ENCODE data around the gene OTOG.
A peak's percentile ranks its signal among the peaks of the same experiment; 100 is the strongest.

The OTOG gene

DNA sequence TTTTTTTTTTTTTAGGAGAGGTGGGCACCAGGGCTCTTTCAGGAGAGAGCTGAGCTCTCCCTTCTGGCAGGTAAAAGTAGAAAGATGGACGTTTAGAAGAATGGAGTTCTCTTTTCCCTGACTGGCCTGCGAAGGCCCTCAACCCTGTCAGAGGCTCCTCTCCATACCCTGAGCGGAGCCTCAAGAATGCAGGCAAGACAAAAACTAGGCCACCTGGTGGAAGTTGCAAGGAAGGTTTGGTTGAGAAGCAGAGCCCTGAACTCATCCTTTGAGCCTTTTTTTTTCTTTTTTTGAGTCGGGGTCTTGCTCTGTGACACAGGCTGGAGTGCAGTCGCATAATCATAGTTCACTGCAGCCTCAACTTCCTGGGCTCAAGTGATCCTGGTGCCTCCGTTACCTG, 1.4 kb downstream of the OTOG start:
- no peak for TF ChIP-seq JUND (IDR thresholded peaks at IDR 0.05; ENCODE audit: low read depth)
- peak in 1 of 2 experiments; percentile 29 for DNase-seq (ENCODE audit: low read depth in 1 of 2, low spot score in 1 of 2)
- in situ Hi-C loops (cut with HindIII; ENCODE audit: low pct_unique_long_range_greater_than_20kb, low sequenced_read_pairs): no loop called here

DNA sequence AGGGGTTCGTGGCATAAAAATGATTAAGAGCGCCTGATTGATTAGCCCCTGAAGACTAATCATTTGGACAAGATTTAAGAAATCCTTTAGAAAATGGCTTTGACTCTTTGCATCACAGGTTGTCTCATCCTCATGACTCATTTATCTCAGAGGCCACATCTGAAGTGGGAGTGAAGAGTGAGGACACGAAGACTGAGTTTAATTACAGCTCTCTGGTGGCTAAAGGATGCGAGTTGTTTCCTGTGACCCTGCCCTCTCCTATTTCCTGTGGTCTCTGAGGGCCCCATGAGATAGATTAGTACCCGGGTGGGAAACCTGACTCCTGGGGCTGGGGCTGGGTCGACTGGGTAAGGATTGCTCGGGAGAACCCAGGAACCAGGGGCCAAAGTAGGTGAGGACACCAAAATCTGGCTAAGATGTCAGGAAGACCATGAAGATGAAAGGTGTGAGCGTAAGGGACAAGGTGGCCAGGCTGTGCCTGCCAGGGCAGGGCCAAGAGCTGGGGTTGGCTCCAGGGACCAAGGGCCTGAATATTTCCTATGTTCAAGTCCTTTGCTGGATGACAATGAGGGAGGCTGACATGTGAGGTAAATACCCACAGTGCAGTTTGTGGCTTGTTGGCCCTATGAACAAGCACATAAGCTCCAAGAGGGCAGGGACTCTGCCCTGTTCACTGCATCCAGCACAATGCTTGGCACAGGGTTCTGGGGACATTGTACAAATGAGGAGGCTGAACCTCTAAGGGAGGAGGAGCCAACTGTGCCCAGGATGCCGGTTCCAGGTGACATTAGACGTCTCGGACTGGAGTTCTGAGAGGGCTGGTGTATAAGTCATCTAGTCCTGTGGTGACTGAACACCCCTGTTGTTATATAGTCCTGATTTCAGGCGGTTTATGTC, 3.6 kb downstream of the OTOG start:
- TF ChIP-seq JUND (IDR thresholded peaks at IDR 0.05; ENCODE audit: low read depth): no peak
- in situ Hi-C loops (cut with HindIII; ENCODE audit: low pct_unique_long_range_greater_than_20kb, low sequenced_read_pairs): no loop called here
- no peak for DNase-seq (ENCODE audit: low read depth in 1 of 2, low spot score in 1 of 2)

DNA sequence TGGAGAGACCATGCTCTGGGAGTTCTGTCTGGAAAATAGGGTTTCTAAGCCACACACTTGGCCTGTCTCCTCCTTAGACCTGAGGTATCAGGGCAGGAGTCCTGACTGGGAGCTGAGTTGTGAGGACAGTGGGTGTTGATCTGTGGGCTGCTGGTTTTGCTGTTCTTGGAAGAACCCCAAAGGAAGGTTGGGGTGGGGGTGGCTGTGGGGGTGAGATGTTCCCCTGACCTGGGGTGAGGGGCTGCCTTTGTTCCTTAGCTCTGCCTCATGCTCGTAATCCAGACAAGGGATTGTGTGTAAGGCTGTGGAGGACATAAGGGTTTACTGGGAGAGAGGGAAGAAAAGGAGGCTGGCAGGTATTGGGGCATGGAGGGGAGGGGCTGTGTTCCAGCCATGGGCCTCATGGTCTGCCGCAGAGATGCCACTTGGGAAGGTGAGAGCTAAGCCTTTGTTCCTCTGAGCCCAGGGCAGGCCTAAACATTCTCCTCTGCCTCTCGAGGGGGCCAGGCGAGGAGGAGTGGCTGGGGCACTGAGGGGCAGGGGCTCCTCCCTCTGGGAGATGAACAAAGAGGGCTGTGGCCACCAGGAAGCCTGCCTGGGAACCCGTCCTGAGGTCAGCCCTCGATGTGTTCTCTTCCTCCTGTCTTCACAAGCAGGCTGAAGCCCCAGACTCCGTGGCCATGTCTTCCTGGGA, 4.4 kb downstream of the OTOG start:
- in situ Hi-C loops (cut with HindIII; ENCODE audit: low pct_unique_long_range_greater_than_20kb, low sequenced_read_pairs): no loop called here
- TF ChIP-seq JUND (IDR thresholded peaks at IDR 0.05; ENCODE audit: low read depth): no peak

DNA sequence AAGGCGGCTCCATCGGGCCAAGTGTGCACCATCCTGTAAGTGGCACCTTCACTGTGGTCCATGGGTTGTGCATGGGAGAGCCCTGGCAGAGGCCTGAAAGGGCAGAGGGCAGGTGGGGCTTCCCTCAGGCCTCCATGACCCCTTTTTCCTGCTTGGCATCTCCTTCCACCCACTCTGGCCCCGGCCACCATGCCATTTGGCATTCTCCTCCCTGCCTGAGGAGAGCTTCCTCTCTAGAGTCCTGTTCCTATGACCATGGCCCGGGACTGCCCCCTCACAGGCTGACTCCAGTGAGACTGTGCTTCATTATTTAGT, 4.9 kb downstream of the OTOG start:
- in situ Hi-C loops (cut with HindIII; ENCODE audit: low pct_unique_long_range_greater_than_20kb, low sequenced_read_pairs): no loop called here
- TF ChIP-seq JUND (IDR thresholded peaks at IDR 0.05; ENCODE audit: low read depth): no peak

More for the DNA sequence above, 4.4 kb downstream of the OTOG start:
- DNase-seq (ENCODE audit: low read depth in 1 of 2, low spot score in 1 of 2): no peak

DNA sequence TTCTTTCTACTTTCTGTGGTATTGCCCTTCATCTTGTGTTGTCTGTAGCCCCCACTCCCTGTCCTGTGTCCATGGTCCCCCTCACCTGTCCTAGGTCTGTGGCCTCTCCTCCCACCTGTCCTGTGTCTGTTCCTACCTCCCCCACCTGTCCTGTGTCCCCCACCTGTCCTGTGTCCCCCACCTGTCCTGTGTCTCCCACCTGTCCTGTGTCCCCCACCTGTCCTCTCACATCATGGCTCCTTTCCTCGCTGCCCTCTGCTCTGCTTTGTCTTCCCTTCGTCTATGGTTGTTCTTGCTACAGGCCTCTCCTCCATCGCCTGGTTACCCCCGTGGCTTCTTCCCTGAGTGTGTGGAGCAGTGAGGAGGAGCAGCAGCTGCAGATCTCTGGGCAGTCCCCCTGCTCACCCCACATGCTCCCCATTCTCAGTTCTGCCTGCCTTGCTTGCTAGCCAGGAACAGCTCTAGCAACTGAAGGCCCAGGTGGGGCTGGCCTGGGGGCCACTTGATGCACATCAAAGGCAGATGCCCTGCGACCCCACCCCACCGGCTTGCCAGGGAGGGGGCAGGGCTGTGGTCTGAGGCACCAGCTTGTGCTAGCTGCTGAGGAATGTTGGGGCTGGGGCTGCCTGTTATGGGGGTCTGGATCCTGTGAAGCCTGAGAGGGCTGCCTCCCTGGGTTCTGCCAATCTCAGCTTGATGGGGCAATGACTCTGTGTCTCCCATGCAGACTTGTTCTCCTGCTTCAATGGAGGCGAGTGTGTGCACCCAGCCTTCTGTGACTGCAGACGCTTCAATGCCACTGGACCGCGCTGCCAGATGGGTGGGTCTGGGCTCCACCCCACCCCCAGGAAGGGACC, 5.6 kb downstream of the OTOG start:
- in situ Hi-C loops (cut with HindIII; ENCODE audit: low pct_unique_long_range_greater_than_20kb, low sequenced_read_pairs): no loop called here
- no peak for TF ChIP-seq JUND (IDR thresholded peaks at IDR 0.05; ENCODE audit: low read depth)
- DNase-seq (ENCODE audit: low read depth in 1 of 2, low spot score in 1 of 2): no peak

More for the DNA sequence above, 4.9 kb downstream of the OTOG start:
- no peak for DNase-seq (ENCODE audit: low read depth in 1 of 2, low spot score in 1 of 2)

DNA sequence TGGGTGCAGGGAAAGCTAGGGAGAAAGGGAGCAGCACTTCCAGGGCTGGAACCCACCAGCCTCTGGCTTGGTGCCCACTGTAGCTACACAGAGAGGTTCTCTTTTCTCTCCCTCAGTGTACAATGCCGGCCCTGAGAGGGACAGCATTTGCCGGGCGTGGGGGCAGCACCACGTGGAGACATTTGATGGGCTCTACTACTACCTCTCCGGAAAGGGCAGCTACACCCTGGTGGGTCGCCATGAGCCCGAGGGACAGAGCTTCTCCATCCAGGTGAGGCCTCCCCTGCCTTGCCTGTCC, 6.1 kb downstream of the OTOG start:
- no peak for TF ChIP-seq JUND (IDR thresholded peaks at IDR 0.05; ENCODE audit: low read depth)
- DNase-seq (ENCODE audit: low read depth in 1 of 2, low spot score in 1 of 2): no peak
- in situ Hi-C loops (cut with HindIII; ENCODE audit: low pct_unique_long_range_greater_than_20kb, low sequenced_read_pairs): no loop called here

DNA sequence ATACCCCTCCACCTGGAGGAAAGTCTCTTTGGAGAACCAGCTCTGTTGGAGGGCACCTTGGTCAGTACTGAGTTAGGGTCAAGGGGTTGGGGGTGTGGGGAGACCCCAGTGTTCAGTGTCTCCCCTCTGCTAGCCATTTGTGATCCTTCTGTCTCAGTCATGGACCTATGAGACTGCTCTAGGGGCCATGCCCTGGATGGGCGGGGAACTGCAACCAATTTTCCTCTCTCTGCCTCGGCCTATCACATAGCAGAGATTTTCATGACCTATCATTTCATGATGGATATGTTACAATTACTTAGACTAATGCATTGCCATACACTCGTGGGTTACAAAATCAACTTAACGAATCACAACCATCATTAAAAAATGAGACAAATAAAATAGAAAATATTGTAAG, 7.4 kb downstream of the OTOG start:
- no peak for TF ChIP-seq JUND (IDR thresholded peaks at IDR 0.05; ENCODE audit: low read depth)
- in situ Hi-C loops (cut with HindIII; ENCODE audit: low pct_unique_long_range_greater_than_20kb, low sequenced_read_pairs): no loop called here
- DNase-seq (ENCODE audit: low read depth in 1 of 2, low spot score in 1 of 2): no peak

DNA sequence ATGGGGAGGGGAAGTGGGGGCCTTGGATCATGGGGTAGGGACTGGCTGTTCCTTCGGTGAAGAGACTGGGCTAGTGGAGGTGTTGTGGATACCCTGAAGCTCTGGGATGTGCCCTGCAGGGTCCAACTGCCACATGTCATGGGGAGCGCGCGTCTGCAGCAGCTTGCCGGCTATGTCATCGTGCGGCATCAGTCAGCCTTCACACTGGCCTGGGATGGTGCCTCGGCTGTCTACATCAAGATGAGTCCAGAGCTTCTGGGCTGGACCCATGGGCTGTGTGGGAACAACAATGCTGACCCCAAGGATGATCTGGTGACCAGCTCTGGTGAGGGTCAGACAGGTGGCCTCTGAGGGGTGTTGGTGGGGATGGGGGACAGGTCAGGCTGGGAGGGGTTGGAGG, 9.9 kb downstream of the OTOG start:
- no peak for TF ChIP-seq JUND (IDR thresholded peaks at IDR 0.05; ENCODE audit: low read depth)
- in situ Hi-C loops (cut with HindIII; ENCODE audit: low pct_unique_long_range_greater_than_20kb, low sequenced_read_pairs): no loop called here
- DNase-seq (ENCODE audit: low read depth in 1 of 2, low spot score in 1 of 2): no peak

DNA sequence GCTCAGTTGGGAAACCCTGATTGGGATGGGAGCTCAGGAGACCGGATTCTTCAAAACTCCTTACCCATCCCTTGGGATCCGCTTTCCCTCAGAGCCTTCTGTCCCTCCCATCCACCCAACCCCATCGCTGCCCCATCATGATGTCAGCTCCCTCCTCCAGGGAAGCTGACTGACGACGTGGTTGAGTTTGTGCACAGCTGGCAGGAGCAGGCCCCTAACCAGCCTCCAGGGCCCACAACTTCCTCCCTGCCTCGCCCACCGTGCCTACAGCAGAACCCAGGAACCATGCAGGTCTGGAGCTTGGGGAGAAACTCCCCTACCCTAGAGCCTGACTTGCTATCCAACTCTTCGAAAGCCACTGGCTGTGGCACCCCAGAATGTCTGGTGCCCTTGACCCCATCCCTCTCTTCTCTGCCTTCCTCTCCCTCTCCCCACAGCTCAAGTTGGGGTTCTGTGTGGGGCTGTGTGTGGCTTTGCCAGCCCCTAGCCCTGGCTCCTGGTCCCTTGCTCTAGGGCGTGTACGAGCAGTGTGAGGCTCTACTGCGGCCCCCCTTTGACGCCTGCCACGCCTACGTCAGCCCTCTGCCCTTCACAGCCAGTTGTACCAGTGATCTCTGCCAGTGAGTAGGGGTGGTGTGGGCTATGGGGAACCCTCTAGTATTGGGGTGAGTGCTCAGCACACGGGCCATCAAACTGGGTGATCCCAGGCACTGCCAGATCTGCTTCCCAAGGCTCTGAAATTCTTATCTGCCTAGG, 11.1 kb downstream of the OTOG start:
- no peak for DNase-seq (ENCODE audit: low read depth in 1 of 2, low spot score in 1 of 2)
- TF ChIP-seq JUND (IDR thresholded peaks at IDR 0.05; ENCODE audit: low read depth): no peak
- in situ Hi-C loops (cut with HindIII; ENCODE audit: low pct_unique_long_range_greater_than_20kb, low sequenced_read_pairs): no loop called here

DNA sequence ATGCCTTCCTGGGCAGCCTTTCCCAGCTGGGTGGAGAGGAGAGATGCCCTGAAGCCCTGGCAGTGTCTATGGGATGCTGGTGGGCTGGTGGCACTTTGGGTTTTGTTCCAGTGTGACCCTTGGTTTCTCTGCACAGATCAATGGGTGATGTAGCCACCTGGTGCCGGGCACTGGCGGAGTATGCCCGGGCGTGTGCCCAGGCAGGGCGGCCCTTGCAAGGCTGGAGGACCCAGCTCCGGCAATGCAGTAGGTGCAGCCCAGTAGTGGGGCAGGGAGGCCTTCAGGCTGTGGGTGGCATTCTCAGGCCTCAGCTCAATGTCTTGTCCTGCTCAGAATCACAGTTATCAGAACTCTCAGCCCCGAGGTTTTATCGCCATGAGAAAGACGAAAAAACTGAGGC, 11.9 kb downstream of the OTOG start:
- no peak for DNase-seq (ENCODE audit: low read depth in 1 of 2, low spot score in 1 of 2)
- in situ Hi-C loops (cut with HindIII; ENCODE audit: low pct_unique_long_range_greater_than_20kb, low sequenced_read_pairs): no loop called here
- no peak for TF ChIP-seq JUND (IDR thresholded peaks at IDR 0.05; ENCODE audit: low read depth)

DNA sequence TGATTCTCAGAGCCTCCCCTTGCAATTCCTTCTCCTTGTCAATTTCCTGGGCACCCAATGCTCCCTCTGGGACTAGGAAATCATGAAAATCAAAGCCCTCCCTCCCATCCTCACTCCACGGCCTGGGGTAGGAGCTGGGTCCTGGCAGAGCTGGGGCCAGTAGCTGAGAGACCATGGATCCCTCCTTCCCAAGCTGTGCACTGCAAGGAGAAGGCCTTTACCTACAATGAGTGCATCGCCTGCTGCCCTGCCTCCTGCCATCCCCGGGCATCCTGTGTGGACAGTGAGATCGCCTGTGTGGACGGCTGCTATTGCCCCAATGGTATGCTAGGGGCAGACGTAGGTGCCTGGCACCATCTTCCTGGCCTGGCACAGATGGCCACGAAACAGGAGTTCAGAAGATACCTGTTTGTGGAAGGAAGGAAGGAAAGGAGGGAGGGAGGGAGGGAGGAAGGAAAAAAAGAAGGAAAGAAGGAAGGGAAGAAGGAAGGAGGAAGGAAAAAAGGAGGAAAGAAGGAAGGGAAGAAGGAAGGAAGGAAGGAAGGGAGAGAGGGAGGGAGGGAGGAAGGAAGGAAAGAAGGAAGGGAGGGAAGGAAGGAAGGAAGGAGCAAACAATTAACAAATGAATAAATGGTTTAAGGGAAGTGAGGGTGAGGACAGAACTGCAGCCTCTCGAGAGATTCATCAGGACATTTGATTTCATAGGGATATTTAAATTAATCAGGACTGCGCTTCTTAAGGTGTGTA, 12.5 kb downstream of the OTOG start:
- in situ Hi-C loops (cut with HindIII; ENCODE audit: low pct_unique_long_range_greater_than_20kb, low sequenced_read_pairs): no loop called here
- TF ChIP-seq JUND (IDR thresholded peaks at IDR 0.05; ENCODE audit: low read depth): no peak
- DNase-seq (ENCODE audit: low read depth in 1 of 2, low spot score in 1 of 2): no peak
